COLO668 (cell line): ENCODE data around the gene DNAJC4.

Experiments used
- DNase-seq: peaks from one replicate; lab custom pipeline; 2025; ENCODE audit not compliant: unreplicated experiment; lab: John Stamatoyannopoulos, UW

Gene DNAJC4

GRCh38 chr11:64208086-64208795 is 22.1 kb upstream of the DNAJC4 start:
- DNase-seq: no peak

GRCh38 chr11:64208796-64209562 is 21.4 kb upstream of the DNAJC4 start:
- DNase-seq: no peak

GRCh38 chr11:64209563-64209843 is 20.8 kb upstream of the DNAJC4 start:
- DNase-seq: no peak

GRCh38 chr11:64210301-64211020 is 19.9 kb upstream of the DNAJC4 start:
- no peak for DNase-seq

- no peak for DNase-seq
Measured at GRCh38 chr11:64211181-64211872, 19.0 kb upstream of the DNAJC4 start.

GRCh38 chr11:64216879-64217278 is 13.5 kb upstream of the DNAJC4 start:
- DNase-seq: no peak

GRCh38 chr11:64218628-64219353 is 11.6 kb upstream of the DNAJC4 start:
- DNase-seq: peak; percentile 12

GRCh38 chr11:64219354-64219684 is 11.0 kb upstream of the DNAJC4 start:
- no peak for DNase-seq

GRCh38 chr11:64219755-64220154 is 10.6 kb upstream of the DNAJC4 start:
- no peak for DNase-seq

GRCh38 chr11:64220271-64220670 is 10.1 kb upstream of the DNAJC4 start:
- DNase-seq: no peak

- DNase-seq: no peak
Measured at GRCh38 chr11:64220798-64221197, 9.6 kb upstream of the DNAJC4 start.

GRCh38 chr11:64222651-64223000 is 7.7 kb upstream of the DNAJC4 start:
- DNase-seq: no peak

GRCh38 chr11:64223001-64223651 is 7.2 kb upstream of the DNAJC4 start:
- no peak for DNase-seq

GRCh38 chr11:64224151-64224890 is 6.0 kb upstream of the DNAJC4 start:
- DNase-seq: no peak

GRCh38 chr11:64224891-64225607 is 5.3 kb upstream of the DNAJC4 start:
- DNase-seq: peak; percentile 33

- DNase-seq: peak; percentile 90
Measured at GRCh38 chr11:64225608-64226506, 4.5 kb upstream of the DNAJC4 start, which contains the start of the genes NUDT22 and TRPT1. NUDT22 (plus strand) TSS chr11:64226274; CDS start chr11:64226653, 379 bp downstream. TRPT1 (minus strand) TSS chr11:64226186; CDS start chr11:64225860, 326 bp downstream.

- DNase-seq: peak; percentile 79
Measured at GRCh38 chr11:64226507-64227051, 3.8 kb upstream of the DNAJC4 start.
